ENCODE results near the gene ZNF24.

DNA sequence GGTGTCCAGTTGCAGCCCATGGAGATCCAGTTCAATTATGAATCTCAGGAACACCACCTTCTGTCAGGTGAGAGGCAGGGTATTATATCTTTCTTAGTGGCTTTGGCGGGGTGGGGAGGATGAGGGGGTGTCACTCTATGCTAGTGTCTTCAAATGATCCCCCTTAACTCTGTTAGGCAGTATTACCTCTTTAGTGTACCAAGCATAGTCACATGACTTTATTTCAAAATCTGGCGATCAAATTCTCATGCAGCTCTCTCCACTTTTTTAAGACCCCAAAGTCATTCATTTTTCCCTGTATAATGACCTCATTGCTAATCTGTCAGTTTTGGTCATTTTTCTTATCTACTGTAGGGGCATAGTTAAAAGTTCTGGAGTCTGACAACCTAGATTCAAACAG lies 53.1 kb downstream of the ZNF24 start:
- TF ChIP-seq, protein P1, sequence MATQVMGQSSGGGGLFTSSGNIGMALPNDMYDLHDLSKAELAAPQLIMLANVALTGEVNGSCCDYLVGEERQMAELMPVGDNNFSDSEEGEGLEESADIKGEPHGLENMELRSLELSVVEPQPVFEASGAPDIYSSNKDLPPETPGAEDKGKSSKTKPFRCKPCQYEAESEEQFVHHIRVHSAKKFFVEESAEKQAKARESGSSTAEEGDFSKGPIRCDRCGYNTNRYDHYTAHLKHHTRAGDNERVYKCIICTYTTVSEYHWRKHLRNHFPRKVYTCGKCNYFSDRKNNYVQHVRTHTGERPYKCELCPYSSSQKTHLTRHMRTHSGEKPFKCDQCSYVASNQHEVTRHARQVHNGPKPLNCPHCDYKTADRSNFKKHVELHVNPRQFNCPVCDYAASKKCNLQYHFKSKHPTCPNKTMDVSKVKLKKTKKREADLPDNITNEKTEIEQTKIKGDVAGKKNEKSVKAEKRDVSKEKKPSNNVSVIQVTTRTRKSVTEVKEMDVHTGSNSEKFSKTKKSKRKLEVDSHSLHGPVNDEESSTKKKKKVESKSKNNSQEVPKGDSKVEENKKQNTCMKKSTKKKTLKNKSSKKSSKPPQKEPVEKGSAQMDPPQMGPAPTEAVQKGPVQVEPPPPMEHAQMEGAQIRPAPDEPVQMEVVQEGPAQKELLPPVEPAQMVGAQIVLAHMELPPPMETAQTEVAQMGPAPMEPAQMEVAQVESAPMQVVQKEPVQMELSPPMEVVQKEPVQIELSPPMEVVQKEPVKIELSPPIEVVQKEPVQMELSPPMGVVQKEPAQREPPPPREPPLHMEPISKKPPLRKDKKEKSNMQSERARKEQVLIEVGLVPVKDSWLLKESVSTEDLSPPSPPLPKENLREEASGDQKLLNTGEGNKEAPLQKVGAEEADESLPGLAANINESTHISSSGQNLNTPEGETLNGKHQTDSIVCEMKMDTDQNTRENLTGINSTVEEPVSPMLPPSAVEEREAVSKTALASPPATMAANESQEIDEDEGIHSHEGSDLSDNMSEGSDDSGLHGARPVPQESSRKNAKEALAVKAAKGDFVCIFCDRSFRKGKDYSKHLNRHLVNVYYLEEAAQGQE (IDR thresholded peaks at IDR 0.05; ENCODE audit: low read depth): no peak
- no peak for TF ChIP-seq EZH2 (IDR thresholded peaks at IDR 0.05)
- TF ChIP-seq, protein P2, sequence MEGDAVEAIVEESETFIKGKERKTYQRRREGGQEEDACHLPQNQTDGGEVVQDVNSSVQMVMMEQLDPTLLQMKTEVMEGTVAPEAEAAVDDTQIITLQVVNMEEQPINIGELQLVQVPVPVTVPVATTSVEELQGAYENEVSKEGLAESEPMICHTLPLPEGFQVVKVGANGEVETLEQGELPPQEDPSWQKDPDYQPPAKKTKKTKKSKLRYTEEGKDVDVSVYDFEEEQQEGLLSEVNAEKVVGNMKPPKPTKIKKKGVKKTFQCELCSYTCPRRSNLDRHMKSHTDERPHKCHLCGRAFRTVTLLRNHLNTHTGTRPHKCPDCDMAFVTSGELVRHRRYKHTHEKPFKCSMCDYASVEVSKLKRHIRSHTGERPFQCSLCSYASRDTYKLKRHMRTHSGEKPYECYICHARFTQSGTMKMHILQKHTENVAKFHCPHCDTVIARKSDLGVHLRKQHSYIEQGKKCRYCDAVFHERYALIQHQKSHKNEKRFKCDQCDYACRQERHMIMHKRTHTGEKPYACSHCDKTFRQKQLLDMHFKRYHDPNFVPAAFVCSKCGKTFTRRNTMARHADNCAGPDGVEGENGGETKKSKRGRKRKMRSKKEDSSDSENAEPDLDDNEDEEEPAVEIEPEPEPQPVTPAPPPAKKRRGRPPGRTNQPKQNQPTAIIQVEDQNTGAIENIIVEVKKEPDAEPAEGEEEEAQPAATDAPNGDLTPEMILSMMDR (IDR thresholded peaks at IDR 0.05 in 2 of 3, conservative IDR thresholded peaks at IDR 0.05 in 1 of 3; ENCODE audit: borderline replicate concordance in 1 of 3, insufficient read depth in 1 of 3, low read depth in 2 of 3, low read length in 2 of 3): no peak
- no peak for TF ChIP-seq POLR2AphosphoS5 (IDR thresholded peaks at IDR 0.05; ENCODE audit: low read depth, low read length)
- no peak for TF ChIP-seq ELF1 (IDR thresholded peaks at IDR 0.05; ENCODE audit: borderline replicate concordance, low read depth)
- TF ChIP-seq POLR2A (IDR thresholded peaks at IDR 0.05; ENCODE audit: borderline replicate concordance, extremely low read depth, insufficient read depth, insufficient read length): no peak
- TF ChIP-seq, protein P3, sequence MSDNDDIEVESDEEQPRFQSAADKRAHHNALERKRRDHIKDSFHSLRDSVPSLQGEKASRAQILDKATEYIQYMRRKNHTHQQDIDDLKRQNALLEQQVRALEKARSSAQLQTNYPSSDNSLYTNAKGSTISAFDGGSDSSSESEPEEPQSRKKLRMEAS (IDR thresholded peaks at IDR 0.05): no peak
- TF ChIP-seq RAD21 (IDR thresholded peaks at IDR 0.05; ENCODE audit: low read depth): no peak
- TF ChIP-seq CEBPB (IDR thresholded peaks at IDR 0.05; ENCODE audit: low read depth): no peak
- TF ChIP-seq, protein P4, sequence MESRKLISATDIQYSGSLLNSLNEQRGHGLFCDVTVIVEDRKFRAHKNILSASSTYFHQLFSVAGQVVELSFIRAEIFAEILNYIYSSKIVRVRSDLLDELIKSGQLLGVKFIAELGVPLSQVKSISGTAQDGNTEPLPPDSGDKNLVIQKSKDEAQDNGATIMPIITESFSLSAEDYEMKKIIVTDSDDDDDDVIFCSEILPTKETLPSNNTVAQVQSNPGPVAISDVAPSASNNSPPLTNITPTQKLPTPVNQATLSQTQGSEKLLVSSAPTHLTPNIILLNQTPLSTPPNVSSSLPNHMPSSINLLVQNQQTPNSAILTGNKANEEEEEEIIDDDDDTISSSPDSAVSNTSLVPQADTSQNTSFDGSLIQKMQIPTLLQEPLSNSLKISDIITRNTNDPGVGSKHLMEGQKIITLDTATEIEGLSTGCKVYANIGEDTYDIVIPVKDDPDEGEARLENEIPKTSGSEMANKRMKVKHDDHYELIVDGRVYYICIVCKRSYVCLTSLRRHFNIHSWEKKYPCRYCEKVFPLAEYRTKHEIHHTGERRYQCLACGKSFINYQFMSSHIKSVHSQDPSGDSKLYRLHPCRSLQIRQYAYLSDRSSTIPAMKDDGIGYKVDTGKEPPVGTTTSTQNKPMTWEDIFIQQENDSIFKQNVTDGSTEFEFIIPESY (IDR thresholded peaks at IDR 0.05; ENCODE audit: extremely low read depth, insufficient replicate concordance, low read length): no peak

Data from HCT116 (cell line).